Measurements from ENCODE around the gene PURA. TPM values are rescaled to one million over a fixed set of nuclear protein-coding genes. Genes with fewer than 3 reads are reported as not detected.

The PURA gene
- polyA plus RNA-seq, 2 of the 4 experiments (the other 2 are of a cell fraction): 4.5 to 12.7 TPM

- Histone ChIP-seq H3K9me3 (no peaks in the 10 kb centered on the region), H3K4me1 (peaks cover 8% of the 10 kb centered on the region), H3K4me3 (no peak overlapping the region), H3K27ac (no peak overlapping the region), H3K4me2 (no peak overlapping the region)
- FAIRE-seq (no peak), ATAC-seq (no peak), DNase-seq (ENCODE audit: low read depth in 1 of 2, low spot score in 1 of 2) (no peak)
- TF ChIP-seq RAD21 (conservative IDR thresholded peaks at IDR 0.05 in 1 of 2, IDR thresholded peaks at IDR 0.05 in 1 of 2) (no peak), CBX8 (IDR thresholded peaks at IDR 0.05) (no peak), EHF (CRISPR knock-in tag; IDR thresholded peaks at IDR 0.05) (no peak), CHD2 (IDR thresholded peaks at IDR 0.05; ENCODE audit: low read length, partially characterized antibody) (no peak), HEYL (CRISPR knock-in tag; IDR thresholded peaks at IDR 0.05) (no peak), FOSL2 (IDR thresholded peaks at IDR 0.05) (no peak), FOSL2 (CRISPR knock-in tag; IDR thresholded peaks at IDR 0.05) (no peak), POLR2AphosphoS2 (conservative IDR thresholded peaks at IDR 0.05; ENCODE audit: low read length) (no peak), MYC (IDR thresholded peaks at IDR 0.05; ENCODE audit: borderline replicate concordance, low read length) (no peak), JUNB (IDR thresholded peaks at IDR 0.05) (no peak), JUN (IDR thresholded peaks at IDR 0.05) (no peak), MAFK (IDR thresholded peaks at IDR 0.05; ENCODE audit: partially characterized antibody) (no peak), KDM1A (IDR thresholded peaks at IDR 0.05; ENCODE audit: low read depth) (no peak), SREBF2 (IDR thresholded peaks at IDR 0.05) (no peak), RCOR1 (IDR thresholded peaks at IDR 0.05; ENCODE audit: low read depth, low read length) (no peak), BHLHE40 (IDR thresholded peaks at IDR 0.05; ENCODE audit: low read depth, low read length) (no peak), SMC3 (IDR thresholded peaks at IDR 0.05) (no peak)
- TF ChIP-seq, protein P1, sequence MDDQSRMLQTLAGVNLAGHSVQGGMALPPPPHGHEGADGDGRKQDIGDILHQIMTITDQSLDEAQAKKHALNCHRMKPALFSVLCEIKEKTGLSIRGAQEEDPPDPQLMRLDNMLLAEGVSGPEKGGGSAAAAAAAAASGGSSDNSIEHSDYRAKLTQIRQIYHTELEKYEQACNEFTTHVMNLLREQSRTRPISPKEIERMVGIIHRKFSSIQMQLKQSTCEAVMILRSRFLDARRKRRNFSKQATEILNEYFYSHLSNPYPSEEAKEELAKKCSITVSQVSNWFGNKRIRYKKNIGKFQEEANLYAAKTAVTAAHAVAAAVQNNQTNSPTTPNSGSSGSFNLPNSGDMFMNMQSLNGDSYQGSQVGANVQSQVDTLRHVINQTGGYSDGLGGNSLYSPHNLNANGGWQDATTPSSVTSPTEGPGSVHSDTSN (IDR thresholded peaks at IDR 0.05): no peak
- TF ChIP-seq, protein P2, sequence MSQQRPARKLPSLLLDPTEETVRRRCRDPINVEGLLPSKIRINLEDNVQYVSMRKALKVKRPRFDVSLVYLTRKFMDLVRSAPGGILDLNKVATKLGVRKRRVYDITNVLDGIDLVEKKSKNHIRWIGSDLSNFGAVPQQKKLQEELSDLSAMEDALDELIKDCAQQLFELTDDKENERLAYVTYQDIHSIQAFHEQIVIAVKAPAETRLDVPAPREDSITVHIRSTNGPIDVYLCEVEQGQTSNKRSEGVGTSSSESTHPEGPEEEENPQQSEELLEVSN (IDR thresholded peaks at IDR 0.05; ENCODE audit: borderline replicate concordance, low read depth): no peak
- TF ChIP-seq, protein P3, sequence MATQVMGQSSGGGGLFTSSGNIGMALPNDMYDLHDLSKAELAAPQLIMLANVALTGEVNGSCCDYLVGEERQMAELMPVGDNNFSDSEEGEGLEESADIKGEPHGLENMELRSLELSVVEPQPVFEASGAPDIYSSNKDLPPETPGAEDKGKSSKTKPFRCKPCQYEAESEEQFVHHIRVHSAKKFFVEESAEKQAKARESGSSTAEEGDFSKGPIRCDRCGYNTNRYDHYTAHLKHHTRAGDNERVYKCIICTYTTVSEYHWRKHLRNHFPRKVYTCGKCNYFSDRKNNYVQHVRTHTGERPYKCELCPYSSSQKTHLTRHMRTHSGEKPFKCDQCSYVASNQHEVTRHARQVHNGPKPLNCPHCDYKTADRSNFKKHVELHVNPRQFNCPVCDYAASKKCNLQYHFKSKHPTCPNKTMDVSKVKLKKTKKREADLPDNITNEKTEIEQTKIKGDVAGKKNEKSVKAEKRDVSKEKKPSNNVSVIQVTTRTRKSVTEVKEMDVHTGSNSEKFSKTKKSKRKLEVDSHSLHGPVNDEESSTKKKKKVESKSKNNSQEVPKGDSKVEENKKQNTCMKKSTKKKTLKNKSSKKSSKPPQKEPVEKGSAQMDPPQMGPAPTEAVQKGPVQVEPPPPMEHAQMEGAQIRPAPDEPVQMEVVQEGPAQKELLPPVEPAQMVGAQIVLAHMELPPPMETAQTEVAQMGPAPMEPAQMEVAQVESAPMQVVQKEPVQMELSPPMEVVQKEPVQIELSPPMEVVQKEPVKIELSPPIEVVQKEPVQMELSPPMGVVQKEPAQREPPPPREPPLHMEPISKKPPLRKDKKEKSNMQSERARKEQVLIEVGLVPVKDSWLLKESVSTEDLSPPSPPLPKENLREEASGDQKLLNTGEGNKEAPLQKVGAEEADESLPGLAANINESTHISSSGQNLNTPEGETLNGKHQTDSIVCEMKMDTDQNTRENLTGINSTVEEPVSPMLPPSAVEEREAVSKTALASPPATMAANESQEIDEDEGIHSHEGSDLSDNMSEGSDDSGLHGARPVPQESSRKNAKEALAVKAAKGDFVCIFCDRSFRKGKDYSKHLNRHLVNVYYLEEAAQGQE (IDR thresholded peaks at IDR 0.05): no peak
- TF ChIP-seq, protein P4, sequence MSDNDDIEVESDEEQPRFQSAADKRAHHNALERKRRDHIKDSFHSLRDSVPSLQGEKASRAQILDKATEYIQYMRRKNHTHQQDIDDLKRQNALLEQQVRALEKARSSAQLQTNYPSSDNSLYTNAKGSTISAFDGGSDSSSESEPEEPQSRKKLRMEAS (IDR thresholded peaks at IDR 0.05): no peak
- POLR2A ChIA-PET: no interaction called here
- CTCF ChIA-PET: interaction anchor here (1.1 to 1.5 kb wide), 2 partner anchors 8 to 94 kb away, joined by 3 to 5 read pairs; partner anchors contain the start of gene CYSTM1
These were observed 53.0 kb downstream of the PURA start for GRCh38 chr5:140166911-140167310.

- WGBS (ENCODE audit: missing lambda C conversion rate): 94% methylated on average over 2 of the region's 2 CpGs
- FAIRE-seq: no peak
- no peak for ATAC-seq
- TF ChIP-seq EHMT2 (IDR thresholded peaks at IDR 0.05; ENCODE audit: low read depth): no peak
- TF ChIP-seq CBX8 (IDR thresholded peaks at IDR 0.05): no peak
- no peak for TF ChIP-seq CHD2 (IDR thresholded peaks at IDR 0.05; ENCODE audit: low read length, partially characterized antibody)
- no peak for TF ChIP-seq RNF2 (IDR thresholded peaks at IDR 0.05; ENCODE audit: borderline replicate concordance, low read depth)
- no peak for TF ChIP-seq ZNF302 (CRISPR knock-in tag; IDR thresholded peaks at IDR 0.05)
- no peak for TF ChIP-seq JUN (IDR thresholded peaks at IDR 0.05)
- no peak for TF ChIP-seq HEYL (CRISPR knock-in tag; IDR thresholded peaks at IDR 0.05)
- no peak for TF ChIP-seq NPAS2 (CRISPR knock-in tag; IDR thresholded peaks at IDR 0.05; ENCODE audit: borderline replicate concordance)
- TF ChIP-seq ESRRA (IDR thresholded peaks at IDR 0.05; ENCODE audit: borderline replicate concordance, low read length): no peak
- no peak for TF ChIP-seq NR3C1 (IDR thresholded peaks at IDR 0.05)
- DNase-seq (ENCODE audit: low read depth in 1 of 2, low spot score in 1 of 2): no peak
- ChIA-PET CTCF (interaction anchor here (1.1 to 2.5 kb wide), 3 partner anchors 22 to 99 kb away, joined by 3 to 19 read pairs (median 8); no protein-coding TSS in a partner anchor), POLR2A (no interaction called here)
- Histone ChIP-seq H3K4me1 (peaks cover 8% of the 10 kb centered on the region), H3K4me3 (no peak overlapping the region), H3K9me3 (no peaks in the 10 kb centered on the region), H3K4me2 (no peak overlapping the region), H3K27ac (no peak overlapping the region)
These were observed 54.5 kb downstream of the PURA start for GRCh38 chr5:140168371-140168770.
